KOPT-K1 (cell line): ENCODE results near the gene CDCA8.

Source experiments
- H3K27ac ChIP-seq: fragments of 200-600 bp; sonication (generic); 2 replicates; pipeline ENCODE4 v1.5.1; 2016; ENCODE audit warnings: antibody characterized with exemption, mild to moderate bottlenecking, low read depth, low read length; ENCODE audit not compliant: poor library complexity, severe bottlenecking
- H3K36me3 ChIP-seq: fragments of 200-600 bp; sonication (generic); 2 replicates; pipeline ENCODE4 v1.5.1; 2017; ENCODE audit warnings: antibody characterized with exemption, mild to moderate bottlenecking, low read length, moderate library complexity; ENCODE audit not compliant: insufficient read depth
- H3K9me3 ChIP-seq: fragments of 200-600 bp; sonication (generic); 2 replicates; pipeline ENCODE4 v1.5.1; 2017; ENCODE audit warnings: antibody characterized with exemption, low read length, mild to moderate bottlenecking; ENCODE audit not compliant: insufficient read depth, poor library complexity, severe bottlenecking

The CDCA8 gene

DNA sequence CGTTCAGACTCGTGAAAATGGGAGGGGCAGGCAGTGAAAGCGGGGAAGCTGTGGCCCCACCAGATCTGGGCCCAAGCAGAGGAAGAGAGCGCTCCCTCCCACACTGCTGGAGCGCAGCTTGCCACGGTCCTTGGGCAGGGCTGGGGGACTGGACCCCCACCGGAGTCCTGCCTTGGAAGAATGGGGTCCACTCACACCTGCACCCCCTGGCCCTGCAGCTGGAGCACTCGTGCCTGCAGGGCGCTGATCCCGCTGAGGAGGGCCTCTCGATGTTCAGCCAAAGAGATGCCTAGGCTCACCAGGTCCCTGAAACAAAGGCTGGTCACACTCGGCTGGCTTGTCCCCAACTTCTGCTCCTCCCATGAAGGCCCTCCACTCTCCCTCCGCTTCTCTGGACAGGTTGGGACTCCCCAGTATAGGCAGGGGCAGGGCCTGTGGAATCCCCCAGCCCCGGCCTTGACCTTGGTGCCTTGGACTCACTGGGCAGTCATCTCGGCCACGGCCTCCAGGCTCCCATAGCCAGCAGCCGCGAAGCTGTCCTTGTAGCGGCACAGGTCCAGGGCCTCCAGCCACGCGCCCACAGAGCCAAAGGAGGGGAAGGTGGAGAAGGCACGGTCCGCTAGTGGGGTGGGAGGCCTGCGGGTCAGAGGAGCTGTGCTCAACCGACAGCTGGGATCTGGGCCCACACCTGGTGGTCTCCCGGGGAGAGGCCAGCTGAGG is 26.0 kb downstream of the CDCA8 start:
- no peaks in the 10 kb centered on the region for H3K9me3 ChIP-seq
- H3K27ac ChIP-seq, result no peak overlapping the region
- H3K36me3 ChIP-seq, result no peaks in the 10 kb centered on the region

DNA sequence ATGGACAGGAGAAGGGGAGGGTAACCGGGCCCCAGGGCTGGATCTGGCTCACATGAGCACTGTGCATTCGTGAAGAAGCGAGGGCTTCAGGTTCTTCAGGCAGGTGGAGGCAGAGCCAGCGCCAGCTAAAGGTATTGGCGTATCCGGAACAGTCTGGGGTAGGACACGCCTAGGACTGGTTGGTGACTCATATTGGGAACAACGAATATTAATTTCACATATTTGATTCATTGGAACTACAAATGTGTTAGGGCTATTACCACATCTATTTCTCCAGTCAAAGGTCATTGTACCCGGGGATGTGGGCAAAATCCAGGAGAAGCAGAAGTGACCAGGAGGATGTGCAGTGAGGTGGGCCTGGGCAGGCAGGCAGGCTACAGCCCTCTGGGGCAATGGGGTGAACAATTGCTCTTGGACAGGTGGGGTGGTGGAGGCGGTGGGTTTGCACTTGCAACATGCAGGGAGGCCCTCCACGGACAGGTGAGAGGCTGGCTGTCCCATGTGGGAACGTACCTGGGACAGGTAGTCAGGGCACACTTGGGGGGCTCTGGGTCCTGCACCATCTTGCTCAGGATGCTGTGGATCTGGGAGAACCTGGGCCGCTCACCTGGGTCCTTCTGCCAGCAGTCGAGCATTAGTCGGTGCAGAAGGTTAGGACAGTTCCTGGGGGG is 26.7 kb downstream of the CDCA8 start:
- H3K27ac ChIP-seq, result no peak overlapping the region
- H3K36me3 ChIP-seq, result no peaks in the 10 kb centered on the region
- H3K9me3 ChIP-seq, result no peaks in the 10 kb centered on the region

GRCh38 chr1:37719572-37720195 is 27.4 kb downstream of the CDCA8 start:
- Histone ChIP-seq H3K36me3 (no peaks in the 10 kb centered on the region), H3K27ac (no peak overlapping the region), H3K9me3 (no peaks in the 10 kb centered on the region)

DNA sequence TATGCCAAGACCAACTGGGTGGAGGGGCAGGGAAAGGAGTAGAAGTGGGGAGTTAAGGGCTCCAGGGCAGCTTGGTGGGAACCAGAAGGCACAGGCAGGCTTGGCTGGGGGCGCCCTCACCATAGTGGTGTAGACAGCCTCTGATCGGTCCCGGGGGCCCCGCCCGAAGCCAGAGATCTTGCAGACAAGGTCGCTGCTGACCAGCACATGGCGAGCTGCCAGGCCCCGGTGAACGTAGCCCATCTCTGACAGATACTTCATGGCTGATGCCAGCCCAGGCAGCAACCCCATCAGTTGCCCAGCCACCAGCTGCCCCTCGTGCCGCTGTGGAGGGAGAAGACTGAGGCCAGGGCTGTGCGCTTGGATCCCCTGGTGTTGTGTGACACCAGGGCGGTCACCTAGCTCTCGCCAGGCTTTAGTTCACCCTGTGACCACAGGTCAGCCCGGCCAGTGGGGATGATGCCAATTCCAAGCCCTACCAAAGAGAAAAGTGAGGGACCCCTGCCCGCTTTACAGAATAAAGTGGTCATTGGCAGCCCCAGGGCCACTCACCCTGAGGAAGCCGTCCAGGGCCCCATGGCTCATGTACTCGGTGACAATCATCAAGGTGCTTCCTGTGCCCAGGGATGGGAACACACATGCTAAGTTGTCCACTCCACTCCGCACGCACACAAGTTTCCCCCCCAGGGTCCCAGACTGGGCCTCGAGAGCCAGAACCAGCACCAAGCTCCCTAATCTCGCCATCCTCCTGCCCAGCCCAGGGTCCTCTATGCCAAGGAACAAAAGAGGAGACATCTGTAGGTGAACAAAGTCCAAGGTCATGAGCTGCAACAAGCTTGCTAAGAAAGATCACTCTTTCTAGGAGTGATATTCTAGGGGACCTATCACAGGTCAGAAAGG is 28.2 kb downstream of the CDCA8 start:
- Histone ChIP-seq H3K27ac (no peak overlapping the region), H3K36me3 (no peaks in the 10 kb centered on the region), H3K9me3 (no peaks in the 10 kb centered on the region)

- Histone ChIP-seq H3K36me3 (no peaks in the 10 kb centered on the region), H3K9me3 (no peaks in the 10 kb centered on the region), H3K27ac (no peak overlapping the region)
Measured at GRCh38 chr1:37721565-37721964, 29.2 kb downstream of the CDCA8 start.

GRCh38 chr1:37722181-37723071 is 30.1 kb downstream of the CDCA8 start:
- Histone ChIP-seq H3K36me3 (no peaks in the 10 kb centered on the region), H3K9me3 (no peaks in the 10 kb centered on the region), H3K27ac (no peak overlapping the region)

- no peaks in the 10 kb centered on the region for H3K9me3 ChIP-seq
- no peaks in the 10 kb centered on the region for H3K36me3 ChIP-seq
- no peak overlapping the region for H3K27ac ChIP-seq
Measured at GRCh38 chr1:37723072-37723389, 30.7 kb downstream of the CDCA8 start.

GRCh38 chr1:37723390-37724078 is 31.2 kb downstream of the CDCA8 start:
- Histone ChIP-seq H3K9me3 (no peaks in the 10 kb centered on the region), H3K27ac (no peak overlapping the region), H3K36me3 (no peaks in the 10 kb centered on the region)

DNA sequence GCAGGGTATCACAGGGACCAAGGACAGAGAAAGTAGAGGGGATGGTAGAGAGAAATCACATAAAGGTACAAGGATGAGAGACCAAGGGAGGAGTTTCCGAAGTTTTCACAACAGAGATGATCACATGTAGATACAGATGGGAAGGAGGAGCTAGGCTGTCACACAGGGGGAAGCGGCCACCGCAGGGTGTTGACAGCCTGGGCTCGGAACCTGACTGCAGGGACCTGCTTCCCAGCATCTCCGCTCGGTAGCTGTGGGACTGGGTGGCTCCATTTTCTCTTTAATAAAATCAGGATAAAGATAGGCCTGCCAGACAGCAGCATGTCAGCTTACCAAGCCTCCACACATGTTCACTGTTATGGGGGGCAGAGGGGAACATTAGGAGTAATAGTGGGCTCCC is 32.3 kb downstream of the CDCA8 start:
- no peak overlapping the region for H3K27ac ChIP-seq
- H3K36me3 ChIP-seq, result no peaks in the 10 kb centered on the region
- H3K9me3 ChIP-seq, result no peaks in the 10 kb centered on the region

- no peaks in the 10 kb centered on the region for H3K36me3 ChIP-seq
- H3K9me3 ChIP-seq, result no peaks in the 10 kb centered on the region
- no peak overlapping the region for H3K27ac ChIP-seq
Measured at GRCh38 chr1:37725851-37726613, 33.7 kb downstream of the CDCA8 start.

- no peaks in the 10 kb centered on the region for H3K36me3 ChIP-seq
- H3K9me3 ChIP-seq, result no peaks in the 10 kb centered on the region
- no peak overlapping the region for H3K27ac ChIP-seq
Measured at GRCh38 chr1:37726751-37727585, 34.7 kb downstream of the CDCA8 start.

GRCh38 chr1:37728416-37728815 is 36.1 kb downstream of the CDCA8 start:
- Histone ChIP-seq H3K27ac (no peak overlapping the region), H3K9me3 (no peaks in the 10 kb centered on the region), H3K36me3 (no peaks in the 10 kb centered on the region)

GRCh38 chr1:37730376-37730775 is 38.1 kb downstream of the CDCA8 start:
- H3K36me3 ChIP-seq, result no peaks in the 10 kb centered on the region
- no peaks in the 10 kb centered on the region for H3K9me3 ChIP-seq
- no peak overlapping the region for H3K27ac ChIP-seq
